Right lobe of liver (tissue), 4 donors: ENCODE data around the gene FOXP2.

Experiments used
- POLR2A ChIP-seq: fragments of 450-650 bp; IDR thresholded peaks from one replicate; pipeline ENCODE4 v1.6.1; 2017; ENCODE audit warnings: antibody characterized with exemption, mild to moderate bottlenecking
- TF ChIP-seq, protein P1 (sequence below), 4 donors: fragments of 200-600 bp in 3 of 4; fragments of 450-650 bp in 1 of 4; IDR thresholded peaks; one replicate each; pipeline versions ENCODE4 v1.5.1 to v1.8.0; 2016 to 2022; ENCODE audit warnings: antibody characterized with exemption in 4 of 4, mild to moderate bottlenecking in 2 of 4
- donor health status: DM: no; HTN: no; CAD: no.
- donor health status: DM: no; HTN: no; CAD: no.
- donor health status: DM: no; HTN: yes; CAD: no.

GRCh38 chr7:114663502-114663901 lies 248.9 kb downstream of the FOXP2 start:
- TF ChIP-seq POLR2A = no peak
- TF ChIP-seq, protein P1, sequence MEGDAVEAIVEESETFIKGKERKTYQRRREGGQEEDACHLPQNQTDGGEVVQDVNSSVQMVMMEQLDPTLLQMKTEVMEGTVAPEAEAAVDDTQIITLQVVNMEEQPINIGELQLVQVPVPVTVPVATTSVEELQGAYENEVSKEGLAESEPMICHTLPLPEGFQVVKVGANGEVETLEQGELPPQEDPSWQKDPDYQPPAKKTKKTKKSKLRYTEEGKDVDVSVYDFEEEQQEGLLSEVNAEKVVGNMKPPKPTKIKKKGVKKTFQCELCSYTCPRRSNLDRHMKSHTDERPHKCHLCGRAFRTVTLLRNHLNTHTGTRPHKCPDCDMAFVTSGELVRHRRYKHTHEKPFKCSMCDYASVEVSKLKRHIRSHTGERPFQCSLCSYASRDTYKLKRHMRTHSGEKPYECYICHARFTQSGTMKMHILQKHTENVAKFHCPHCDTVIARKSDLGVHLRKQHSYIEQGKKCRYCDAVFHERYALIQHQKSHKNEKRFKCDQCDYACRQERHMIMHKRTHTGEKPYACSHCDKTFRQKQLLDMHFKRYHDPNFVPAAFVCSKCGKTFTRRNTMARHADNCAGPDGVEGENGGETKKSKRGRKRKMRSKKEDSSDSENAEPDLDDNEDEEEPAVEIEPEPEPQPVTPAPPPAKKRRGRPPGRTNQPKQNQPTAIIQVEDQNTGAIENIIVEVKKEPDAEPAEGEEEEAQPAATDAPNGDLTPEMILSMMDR (IDR thresholded peaks at IDR 0.05) = peak; percentile 26 to 37 (median 32)
